GM19238 (cell line): ENCODE results near the gene SRBD1.

Experiments used
- DNase-seq: peaks from one replicate; pipeline ENCODE4 v3.0.0; 2011; ENCODE audit warnings: low spot score; ENCODE audit not compliant: insufficient read length

The SRBD1 gene

DNA sequence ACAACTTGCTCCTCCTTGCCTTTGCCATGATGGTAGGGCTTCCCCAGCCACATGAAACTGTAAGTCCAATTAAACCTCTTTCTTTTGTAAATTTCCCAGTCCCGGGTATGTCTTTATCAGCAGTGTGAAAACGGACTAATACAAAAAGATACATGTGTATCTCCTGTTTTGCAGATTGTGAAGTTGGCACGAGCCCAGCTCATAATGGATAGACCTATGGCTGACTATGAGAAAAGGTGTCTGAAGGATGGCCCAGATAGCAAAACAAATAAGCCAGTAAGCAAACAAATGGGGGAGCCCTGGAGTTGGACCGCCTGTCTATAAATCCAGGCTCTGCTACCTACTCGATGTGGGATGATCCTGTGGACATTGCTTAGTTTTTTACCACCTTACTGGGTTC lies 24.9 kb upstream of the SRBD1 start:
- DNase-seq: no peak

DNA sequence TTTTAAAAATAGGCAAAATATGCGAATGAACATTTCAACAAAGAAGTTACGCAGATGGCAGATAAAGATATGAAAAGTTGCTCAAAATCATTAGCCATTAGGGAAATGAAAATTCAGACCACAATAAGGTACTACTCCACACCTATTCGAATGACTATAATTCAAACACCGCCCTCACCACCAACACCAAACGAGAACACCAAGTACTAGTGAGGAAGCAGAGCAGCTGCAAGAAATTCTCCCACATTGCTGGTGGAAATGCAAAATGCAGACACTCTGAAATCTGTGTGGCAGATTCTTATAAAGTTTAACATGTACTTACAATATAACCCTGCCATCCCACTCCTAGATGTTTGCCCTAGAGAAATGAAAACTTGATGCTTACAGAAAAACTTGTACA lies 23.2 kb upstream of the SRBD1 start:
- no peak for DNase-seq

DNA sequence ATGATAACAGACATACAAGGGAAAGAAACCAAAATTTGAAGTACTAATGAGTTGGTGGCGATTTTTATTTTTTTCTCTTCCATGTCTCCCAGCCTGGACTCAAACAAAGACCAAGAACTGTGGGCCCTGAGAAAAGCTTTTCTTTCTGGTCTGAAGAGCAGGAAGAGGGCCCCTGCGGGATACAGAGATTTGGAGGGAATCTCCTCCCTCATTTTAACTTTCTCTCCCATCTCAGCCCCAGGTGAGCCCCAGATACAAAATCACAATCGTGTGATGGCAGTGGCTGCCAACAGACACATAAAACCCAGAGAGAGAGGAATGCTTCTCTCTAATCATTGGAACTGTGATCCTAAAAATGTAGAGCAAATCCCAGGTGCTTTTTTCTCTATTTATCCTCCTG lies 20.9 kb upstream of the SRBD1 start:
- no peak for DNase-seq

DNA sequence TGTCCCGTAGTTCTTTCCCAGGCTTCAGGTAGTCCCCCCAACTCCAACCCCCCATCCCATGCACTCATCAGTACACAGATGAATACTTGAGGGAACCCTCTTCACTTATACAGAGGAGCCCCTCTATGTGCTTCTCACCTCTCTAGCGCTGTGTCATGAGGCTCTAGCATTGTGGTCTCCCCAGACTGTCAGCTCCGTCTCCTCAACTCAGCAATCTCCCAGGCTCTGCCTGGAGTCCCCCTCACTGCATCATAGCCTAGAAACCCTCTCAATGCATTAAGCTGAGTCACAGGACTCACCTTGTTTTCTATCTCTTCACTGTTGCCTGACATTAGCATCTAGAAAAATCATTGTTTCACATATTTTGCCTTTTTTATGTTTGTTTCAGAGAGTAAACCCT lies 20.3 kb upstream of the SRBD1 start:
- DNase-seq: no peak

DNA sequence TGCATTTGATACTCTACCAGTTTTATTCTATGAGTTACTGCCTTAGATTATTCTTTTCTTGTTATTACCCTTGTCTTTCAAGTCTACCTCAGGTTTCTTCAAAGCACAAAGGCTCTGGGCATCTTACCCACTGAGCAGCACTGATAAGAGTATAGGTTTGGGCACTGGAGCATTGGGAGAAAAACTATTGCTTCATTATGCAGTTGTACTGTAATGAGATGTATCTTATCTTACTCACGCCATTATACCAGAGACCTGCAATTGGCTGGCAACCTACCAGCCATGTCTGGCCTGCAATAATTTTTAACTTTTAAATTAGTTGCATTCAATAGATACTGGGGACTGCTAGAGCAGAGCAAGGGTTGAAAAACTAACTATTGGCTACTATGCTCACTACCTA lies 18.9 kb upstream of the SRBD1 start:
- DNase-seq: no peak

DNA sequence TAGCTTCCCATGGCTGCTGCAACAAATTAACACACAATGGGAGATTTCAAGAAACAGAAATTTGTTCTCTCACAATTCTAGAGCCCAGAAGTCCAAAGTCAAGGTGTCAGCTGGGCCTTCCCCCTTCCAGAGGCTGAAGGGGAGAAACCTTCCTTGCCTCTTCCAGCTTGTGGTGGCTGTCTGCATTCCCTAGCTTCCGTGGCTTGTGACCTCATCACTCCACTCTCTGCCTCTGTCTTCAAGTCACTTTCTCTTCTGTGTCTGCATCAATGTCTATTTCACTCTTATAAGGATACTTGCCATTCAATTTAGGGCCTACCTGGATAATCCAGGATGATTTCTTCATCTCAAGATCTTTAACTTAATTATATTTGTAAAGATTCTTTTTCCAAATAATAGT lies 16.8 kb upstream of the SRBD1 start:
- no peak for DNase-seq

DNA sequence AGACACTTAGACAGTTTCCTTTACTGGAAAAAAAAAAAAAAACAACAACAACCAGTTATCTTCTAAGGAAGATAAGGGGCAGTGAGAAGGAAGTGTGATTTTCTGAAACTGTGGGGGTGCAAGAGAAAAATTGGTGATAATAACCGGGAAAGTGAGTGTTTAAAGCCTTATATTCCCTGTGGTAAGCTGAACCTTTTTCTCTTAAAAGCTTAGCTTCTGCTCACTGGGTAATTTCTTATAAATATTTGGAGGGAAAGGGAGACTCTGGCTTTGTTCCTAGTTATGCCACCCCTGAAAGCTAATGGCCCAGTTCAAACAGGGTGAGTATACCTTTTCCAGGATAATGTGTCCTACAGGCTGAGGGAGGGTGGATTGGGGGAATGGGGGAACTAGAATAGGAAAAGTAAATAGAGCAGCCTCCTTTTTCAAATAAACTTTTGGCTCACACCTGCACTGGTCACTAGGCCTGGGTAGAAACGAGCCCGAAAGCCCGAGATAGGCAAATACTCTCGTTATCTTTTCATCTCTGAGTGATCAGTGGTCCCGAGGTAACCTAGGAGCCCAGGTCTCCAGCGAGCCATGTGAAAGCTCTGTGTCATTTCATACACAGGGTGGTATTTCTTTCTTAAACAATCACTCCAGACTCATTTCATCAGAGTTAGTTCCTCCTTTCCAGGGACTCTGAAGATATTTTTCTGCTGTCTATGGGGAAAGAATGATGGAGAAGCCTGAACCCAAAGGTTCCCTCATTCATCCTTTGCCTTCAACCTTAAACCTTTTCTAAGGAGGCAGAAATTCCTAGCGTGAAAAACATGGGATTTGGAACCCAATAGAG lies 15.5 kb upstream of the SRBD1 start:
- no peak for DNase-seq

DNA sequence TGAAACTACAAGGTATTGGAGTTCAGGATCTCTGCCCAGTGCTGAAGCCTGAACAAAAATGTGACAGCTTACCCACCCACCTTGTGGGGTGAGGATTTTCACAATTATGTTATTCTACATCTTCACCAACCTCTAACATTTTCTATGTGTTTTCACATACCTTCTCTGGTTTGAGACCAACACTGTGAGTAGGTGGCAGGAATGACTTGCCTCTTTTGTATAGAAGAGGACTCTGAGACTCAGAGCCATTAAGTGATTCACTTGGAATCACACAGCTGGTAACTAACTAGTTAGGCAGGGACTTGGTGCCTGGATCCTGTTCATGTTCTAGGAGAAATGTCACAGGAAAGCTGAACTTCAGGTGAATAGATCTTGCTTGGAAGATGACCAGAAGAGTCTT lies 14.8 kb upstream of the SRBD1 start:
- no peak for DNase-seq

DNA sequence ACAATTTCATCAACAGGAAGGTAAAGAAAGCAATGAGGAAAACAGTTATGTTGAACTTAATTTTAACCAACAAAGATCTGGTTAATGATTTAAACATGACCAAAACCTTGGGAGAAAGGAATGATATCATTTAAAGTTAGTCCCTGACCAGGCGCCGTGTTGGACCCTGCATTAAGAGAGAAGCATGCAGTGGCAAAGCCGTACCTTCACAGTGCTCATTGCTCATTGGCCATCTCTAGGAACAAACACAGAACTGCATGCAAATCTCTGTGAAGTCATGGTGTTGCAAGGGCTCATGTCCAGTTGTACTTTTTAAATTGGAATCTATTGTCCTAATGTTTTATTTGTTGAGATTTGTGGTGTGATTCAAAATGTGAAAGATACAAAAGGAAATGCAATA lies 12.0 kb upstream of the SRBD1 start:
- no peak for DNase-seq

DNA sequence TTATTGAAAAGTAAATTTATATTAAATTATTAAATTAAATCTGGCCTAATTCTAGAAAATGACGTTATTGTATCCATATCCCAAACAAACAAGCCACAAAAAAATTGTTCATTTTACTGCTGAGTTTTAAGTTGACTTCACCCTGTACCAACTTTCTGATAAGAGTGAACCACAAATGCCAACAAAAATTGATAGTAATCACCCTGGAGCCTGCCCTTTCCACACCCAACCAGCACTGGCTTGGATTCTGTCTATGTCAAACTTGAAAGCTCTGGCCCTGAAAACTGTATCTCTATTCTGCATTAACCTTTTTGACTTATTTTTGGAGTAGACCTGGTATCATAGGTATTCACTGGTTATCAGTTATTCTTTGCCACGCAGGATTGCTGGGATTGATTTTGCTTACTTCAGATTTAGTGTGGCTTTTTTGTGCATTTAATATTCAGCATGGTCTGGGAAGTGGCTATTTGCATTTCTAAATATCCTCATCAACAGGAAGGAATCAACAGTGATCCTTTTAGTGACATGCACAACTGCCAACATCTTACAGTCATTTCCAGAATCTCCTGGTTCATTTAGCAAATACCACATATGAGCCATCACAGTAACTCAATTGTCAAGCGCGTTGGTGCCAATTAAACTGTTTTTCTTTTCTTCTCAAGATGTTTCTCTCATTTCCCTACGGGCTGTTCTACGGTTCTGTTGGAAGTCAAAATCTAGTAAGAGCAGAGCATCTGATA lies 11.4 kb upstream of the SRBD1 start:
- no peak for DNase-seq

DNA sequence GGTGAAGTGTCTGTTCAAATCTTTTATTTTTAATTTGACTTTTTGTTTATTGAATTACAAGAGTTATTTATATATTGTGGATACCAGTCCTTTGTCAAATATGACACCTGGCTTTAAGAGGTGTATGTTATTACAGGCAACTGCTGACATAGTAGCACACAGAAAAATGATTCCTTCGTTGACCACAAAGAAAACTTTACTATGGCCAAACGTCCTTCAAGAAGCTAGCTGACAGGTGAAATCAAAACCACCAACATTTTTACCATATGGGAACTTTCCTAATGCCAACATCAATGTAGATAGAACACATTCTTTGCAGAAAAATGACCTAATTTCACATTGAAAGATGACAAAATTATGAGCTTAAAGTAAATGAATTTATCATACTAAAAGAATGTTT lies 6.4 kb upstream of the SRBD1 start:
- DNase-seq: no peak

DNA sequence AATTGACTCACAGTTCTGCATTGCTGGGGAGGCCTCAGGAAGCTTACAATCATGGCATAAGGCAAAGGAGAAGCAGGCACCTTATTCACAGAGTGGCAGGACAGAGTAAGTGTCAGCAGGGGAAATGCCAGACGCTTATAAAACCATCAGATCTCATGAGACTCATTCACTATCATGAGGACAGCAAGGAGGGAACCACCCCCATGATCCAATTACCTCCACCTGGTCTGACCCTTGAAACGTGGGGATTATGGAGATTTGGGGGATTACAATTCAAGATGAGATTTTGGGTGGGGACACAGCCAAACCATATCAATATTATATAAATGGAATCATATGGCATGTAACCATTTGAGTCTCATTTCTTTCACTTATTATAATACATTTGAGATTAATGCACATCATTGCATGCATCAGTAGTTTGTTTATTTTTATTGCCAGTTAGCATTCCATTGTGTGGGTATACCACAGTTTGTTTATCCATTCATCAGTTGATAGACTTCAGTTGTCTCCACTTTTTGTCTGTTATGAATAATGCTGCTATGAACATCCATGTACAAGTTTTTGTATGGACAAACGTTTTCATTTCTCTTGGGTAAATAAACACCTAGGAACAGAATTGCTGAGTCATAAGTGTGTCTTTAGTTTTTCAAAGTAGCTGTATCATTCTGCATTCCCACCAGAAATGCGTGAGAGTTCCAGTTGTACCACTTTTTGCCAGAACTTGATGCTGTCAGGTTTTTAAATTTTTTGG lies 5.8 kb upstream of the SRBD1 start:
- no peak for DNase-seq

DNA sequence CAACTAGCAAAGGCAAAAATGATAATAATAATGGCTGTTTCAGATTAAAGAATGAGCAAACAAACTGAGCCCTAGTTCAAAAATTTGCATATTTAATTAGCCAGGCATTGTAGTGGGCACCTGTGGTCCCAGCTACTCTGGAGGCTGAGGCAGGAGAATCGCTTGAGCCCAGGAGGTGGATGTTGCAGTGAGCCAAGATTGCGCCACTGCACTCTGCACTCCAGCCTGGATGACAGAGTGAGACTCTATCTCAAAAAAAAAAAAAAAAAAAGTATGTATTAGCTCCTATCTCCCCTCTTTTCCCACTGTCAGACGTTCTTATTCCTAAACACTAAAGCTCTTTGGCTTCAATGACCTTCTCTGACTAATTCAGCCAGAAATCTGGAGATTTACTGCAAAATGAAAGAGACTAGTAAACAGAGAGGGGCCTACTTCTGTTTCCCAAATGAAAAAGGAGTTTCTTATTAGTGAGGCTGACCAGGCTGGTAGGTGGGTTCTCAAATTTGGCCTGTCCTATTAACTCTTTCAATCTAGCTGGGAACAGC lies 3.9 kb upstream of the SRBD1 start:
- DNase-seq: no peak

DNA sequence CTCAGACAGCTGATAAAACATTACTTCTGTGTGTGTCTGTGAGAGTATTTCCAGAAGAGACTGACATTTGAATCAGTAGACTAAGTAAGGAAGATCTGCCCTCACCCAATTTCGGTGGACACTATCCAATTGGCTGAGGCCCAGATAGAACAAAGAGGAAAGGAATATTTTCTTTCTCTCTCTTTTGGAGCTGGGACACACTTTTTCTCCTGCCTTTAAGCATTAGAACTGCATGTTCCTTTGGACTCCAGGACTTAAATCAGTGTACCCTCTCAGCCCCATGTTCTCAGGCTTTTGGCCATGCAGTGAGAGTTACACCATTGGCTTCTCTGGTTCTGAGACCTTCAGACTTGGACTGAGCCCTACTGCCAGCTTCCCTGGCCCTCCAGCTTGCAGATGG lies 3.3 kb upstream of the SRBD1 start:
- no peak for DNase-seq

DNA sequence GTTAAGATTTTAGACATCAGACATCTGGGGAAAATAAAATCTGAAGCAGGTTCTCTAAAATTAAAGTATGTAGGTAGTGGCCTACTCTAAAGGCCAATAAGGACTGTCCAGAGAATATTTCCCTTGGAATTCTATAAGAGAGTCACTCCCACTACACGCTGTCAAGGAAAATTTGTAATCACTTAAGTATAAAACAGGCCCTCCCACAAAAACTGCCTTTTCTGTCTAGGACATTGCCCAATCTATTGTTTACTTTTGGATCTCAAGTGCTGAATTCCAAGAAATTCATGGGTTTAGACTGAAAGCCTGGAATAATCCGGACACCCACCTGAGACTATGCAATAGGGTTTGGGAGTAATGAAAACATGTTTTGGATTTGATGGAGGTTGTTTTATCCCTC lies 1.7 kb upstream of the SRBD1 start:
- DNase-seq: no peak

DNA sequence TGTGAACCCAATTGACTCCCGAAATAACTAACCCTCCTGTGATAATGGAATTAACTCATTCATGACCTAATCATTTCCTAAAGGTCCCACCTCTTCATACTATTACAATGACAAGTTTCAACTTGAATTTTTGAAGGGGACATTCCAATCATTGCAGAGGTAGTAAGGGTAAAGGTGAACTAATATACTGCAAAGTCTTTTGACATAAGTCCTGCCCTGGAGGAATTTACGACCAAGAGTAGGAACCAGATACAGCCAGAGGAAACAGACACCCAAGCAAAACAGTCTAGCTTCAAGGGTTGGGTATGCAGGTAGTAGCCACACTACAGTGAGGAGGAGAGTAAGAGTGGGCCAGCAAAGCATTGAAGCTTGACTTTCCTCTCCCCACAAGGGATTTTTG lies 1.2 kb upstream of the SRBD1 start:
- no peak for DNase-seq

DNA sequence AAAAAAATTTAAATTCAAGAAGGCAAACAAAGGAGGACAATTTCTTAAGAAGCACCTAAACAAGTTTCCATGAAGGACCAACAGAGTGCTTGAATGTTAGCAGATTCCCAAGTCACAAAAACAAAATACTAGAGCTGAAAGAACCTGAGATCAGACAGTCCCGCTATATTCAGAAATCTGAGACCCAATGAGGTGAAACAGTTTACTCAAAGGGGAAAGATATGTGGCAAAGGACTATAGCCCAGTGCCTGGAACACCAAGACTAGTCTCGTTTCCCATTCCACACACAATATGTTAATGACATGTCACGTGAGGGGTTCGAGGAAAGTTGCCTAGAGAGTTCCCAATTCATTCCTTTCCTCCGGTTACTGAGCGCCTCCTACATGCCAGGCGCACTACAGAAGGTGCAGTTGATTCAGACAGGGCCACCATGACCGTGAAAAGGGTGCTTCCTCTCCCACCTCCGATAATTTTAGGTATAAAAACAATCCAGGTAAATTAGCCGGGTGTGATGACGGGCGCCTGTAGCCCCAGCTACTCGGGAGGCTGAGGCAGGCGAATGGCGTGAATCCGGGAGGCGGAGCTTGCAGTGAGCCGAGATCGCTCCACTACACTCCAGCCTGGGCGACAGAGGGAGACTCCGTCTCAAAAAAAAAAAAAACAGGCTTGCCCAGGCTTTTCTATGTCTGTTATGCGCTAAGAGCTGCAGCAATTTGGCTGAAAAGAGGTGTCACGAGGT lies 617 bp downstream of the SRBD1 start:
- no peak for DNase-seq

DNA sequence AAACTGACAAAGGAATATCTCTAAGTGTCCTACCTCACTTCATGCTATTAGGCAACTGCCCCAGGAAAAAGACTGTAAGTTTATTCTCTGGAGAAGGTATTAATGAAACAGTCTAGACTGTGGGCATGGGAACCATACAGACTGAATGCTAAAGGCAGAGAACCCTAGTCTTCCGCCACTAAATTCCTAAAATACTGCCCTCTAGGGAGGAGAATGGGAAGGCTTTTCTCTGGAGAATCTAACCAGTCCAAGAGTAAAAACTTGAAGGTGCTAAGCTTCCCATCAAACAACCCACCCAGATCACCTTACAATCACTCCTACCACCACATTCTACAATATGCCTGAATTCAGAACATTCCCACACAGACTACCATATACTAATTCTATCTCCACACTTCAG lies 3.4 kb downstream of the SRBD1 start:
- DNase-seq: no peak

DNA sequence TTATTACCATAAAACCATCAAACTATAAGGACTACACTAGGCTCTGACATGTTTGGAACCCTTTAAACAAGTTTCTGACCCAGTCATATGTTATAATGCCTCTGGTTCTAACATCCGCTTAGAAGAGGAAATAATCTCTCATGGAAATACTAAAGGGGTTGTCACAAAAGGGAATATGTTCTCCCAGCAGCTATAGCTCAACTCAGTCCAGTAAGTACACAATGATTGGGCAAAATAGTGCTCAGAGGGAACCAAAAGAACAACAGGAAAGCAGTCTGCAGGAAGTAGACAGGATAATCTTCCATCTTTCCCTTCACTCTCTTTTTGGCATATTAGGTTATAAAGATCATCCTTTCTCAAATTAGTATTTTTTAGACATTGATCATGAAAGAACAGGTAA lies 4.3 kb downstream of the SRBD1 start:
- no peak for DNase-seq

DNA sequence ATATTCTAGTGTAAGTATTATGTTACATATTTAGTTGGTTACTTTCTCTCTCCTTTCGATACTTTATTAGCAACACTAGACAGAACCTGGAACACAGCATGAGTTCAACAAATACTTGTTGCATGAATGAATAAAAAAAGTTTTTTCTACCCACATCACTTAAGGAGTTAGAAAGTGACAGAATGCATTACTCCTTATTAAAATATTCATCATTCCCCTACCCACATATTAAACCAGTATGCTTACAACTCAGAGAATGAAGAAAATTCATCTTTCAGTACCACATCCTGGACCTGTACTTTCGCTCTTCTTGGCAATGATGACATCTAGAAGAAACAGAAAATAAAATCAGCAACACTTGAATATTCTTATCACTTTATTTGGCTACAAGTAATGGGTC lies 6.0 kb downstream of the SRBD1 start:
- no peak for DNase-seq

DNA sequence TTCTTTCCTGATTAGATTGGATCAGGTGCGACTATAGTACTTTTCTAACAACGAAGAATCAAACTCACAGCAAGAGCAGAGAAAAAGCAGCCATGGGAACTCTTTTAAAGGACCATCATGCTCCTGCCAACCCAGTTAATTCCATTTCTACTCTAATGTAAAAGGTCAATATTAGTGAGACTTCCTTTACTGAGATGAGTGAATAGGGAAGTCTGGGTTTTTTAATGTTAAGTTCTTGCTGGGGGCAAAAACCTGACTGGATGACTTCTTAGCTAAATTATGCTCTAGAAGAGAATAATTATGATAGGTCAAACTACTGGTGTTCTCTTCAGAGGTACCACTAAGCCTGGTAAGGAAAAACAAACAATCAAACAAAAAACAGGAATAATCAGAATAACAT lies 8.4 kb downstream of the SRBD1 start:
- DNase-seq: no peak
